SIG-M5 (cell line): ENCODE measurements around the gene DNAH10.

Experiments used
- DNase-seq: peaks from one replicate; lab custom pipeline; 2025; lab: John Stamatoyannopoulos, UW

Gene DNAH10

DNA sequence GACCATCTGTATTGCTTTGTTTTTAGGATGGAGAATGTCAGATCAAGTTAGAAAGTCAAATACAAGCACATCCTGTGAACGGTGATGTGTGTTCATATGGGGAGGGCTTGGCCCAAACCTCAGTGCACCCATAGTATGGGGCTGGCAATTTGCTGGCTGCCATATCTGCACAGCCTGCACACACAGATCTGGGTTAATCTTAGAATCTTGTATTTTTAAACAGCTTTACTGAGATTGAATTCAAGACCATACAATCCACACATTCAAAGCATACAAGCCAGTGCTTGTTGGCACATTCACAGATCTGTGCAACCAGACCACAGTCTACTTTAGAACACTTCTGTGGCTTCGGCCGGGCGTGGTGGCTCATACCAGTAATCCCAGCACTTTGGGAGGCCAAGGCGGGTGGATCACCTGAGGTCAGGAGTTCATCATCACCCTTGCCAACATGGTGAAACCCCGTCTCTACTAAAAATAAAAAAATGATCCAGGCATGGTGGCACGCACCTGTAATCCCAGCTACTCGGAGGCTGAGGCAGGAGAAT, 120.1 kb downstream of the DNAH10 start:
- DNase-seq: no peak

DNA sequence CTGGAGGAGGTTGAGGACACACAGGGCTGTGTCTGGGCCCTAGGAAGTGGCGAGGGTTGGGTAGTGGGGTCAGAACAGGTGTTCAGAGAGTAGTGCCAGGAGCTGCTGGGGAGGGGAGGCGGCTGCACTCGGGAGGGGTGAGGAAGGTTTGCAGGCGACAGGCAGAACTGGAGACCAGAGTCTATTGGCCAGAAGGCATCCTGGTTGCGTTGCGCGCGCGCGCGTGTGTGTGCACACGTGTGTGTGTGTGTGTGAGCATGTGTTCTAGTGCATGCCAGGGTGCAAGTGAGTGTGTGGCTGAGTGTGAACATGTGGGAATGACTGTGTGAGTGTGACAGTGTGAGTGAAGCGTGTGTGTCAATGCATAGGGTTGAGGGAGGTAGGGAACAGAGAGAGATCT, 124.2 kb downstream of the DNAH10 start:
- DNase-seq: no peak

- DNase-seq: no peak
These were observed 125.0 kb downstream of the DNAH10 start for GRCh38 chr12:123886931-123887582.

GRCh38 chr12:123888989-123889388, 126.9 kb downstream of the DNAH10 start:
- no peak for DNase-seq

DNA sequence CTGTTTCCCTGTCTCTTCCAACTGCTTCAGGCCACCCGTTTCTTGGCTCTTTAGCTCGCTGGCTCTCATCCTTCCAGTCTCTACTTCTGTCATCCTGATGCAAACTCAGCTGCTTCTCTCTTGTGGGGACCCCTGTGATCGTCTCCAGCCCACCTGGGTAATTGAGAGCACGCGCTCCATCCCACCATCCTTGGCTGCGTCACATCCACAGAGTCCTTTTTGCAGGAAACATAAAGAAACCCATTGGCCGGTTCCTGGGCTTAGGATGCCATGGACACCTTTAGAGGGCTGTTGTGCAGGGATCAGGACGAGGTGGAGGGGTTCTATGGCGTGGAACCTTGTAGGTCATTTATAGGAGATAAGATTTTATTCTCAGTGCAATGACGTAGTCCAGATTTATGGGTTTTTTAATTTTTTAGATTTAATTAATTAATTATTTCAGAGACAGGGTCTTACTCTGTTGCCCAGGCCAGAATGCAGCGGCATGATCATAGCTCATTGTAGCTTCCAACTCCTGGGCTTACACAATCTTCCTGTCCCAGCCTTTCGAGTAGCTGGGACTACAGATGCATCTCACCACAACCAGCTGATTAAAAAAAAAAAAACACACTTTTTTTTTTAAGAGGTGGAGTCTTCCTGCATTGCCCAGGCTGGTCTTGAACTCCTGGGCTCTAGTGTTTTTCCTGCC, 127.9 kb downstream of the DNAH10 start:
- DNase-seq: no peak

DNA sequence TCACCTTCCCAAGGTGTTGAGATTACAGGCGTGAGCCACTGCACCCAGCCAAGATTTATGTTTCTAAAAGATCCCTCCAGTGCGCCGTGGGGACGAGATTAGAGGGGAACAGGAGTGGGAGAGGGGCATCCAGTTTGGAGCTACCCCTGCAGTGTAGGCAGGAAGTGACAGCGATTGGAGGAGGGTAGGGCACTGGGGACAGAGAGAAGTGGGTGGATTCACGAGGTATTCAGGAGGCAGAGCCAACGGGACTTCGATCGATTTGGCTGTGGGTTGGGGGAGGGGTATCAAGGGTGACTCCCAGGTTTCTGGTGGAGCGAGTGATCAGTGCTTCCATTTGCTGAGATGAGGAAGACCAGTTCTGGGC, 128.4 kb downstream of the DNAH10 start:
- DNase-seq: no peak

- DNase-seq: no peak
These were observed 128.9 kb downstream of the DNAH10 start for GRCh38 chr12:123891011-123891410.

- no peak for DNase-seq
These were observed 129.5 kb downstream of the DNAH10 start for GRCh38 chr12:123891516-123892179.

DNA sequence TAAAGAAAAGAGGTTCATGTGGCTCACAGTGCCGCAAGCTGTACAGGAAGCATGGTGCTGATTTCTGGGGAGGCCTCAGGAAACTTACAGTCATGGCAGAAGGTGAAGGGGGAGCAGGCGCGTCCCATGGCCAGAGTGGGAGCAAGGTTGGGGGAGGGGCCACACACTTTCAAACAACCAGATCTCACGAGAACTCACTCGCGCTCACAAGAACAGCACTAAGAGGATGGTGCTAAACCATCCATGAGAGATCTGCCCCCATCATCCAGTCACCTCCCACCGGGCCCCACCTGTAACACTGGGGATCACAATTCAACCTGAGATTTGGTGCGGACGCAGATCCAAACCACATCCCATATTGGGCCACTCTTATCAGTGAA, 130.1 kb downstream of the DNAH10 start:
- DNase-seq: no peak

DNA sequence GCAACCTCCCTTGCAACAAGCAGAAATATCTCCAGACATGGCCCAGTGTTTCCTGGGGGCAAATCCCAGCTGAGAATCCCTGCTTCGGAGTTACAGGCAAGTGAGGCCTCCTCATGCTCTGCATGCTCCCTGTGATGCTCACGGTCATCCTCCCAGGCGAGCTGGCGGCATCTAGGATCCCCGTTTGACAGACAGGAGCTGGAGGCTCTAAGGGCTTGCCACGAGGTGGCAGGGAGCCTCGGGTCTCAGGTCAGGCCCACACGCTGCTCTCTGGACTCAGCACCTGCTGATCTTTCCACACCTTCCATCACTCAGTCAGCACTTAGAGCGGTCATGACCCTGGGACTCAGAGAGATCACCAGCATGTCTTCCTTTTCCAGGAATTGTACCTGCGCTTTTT, 130.8 kb downstream of the DNAH10 start:
- no peak for DNase-seq

GRCh38 chr12:123893276-123893675, 131.2 kb downstream of the DNAH10 start:
- no peak for DNase-seq

- DNase-seq: no peak
These were observed 132.8 kb downstream of the DNAH10 start for GRCh38 chr12:123894823-123895345.

- DNase-seq: no peak
These were observed 133.3 kb downstream of the DNAH10 start for GRCh38 chr12:123895451-123895850.

DNA sequence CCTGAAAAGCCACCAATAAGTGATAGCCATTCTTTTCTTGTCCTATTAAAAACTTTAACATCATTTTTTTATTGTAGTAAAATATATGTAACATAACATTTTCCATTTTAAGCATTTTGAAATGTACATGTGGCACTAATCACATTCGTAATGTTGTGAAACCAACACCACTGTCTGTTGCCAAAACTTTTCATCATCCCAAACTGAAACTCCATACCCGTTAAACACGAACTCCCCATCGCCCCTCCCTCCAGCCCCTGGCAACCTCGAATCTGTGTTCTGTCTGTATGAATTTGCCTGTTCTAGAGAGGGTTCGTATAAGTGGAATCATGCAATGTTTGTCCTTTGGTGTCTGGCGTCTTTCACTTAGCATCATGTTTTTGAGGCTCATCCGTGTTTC, 134.7 kb downstream of the DNAH10 start:
- no peak for DNase-seq

- no peak for DNase-seq
These were observed 135.1 kb downstream of the DNAH10 start for GRCh38 chr12:123897221-123897620.

DNA sequence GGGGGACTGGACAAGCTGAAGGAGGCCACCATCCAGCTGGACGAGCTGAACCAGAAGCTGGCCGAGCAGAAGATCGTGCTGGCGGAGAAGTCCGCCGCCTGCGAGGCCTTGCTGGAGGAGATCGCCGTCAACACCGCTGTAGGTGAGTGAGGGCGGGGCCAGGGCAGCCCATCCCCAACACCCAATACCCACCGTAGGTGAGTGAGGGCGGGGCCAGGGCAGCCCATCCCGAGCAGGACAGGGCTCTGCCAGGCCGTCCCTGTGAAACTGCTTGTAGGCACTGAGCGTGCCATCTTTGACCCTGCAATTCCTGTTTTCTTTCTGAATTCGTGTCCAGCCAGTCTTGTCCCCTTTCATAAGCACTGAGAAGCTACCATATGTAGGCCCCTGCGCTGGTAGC, 136.6 kb downstream of the DNAH10 start:
- no peak for DNase-seq

- no peak for DNase-seq
These were observed 137.3 kb downstream of the DNAH10 start for GRCh38 chr12:123899368-123899767.

GRCh38 chr12:123900871-123901376, 138.8 kb downstream of the DNAH10 start:
- DNase-seq: no peak

- DNase-seq: no peak
These were observed 140.7 kb downstream of the DNAH10 start for GRCh38 chr12:123902821-123903220.

DNA sequence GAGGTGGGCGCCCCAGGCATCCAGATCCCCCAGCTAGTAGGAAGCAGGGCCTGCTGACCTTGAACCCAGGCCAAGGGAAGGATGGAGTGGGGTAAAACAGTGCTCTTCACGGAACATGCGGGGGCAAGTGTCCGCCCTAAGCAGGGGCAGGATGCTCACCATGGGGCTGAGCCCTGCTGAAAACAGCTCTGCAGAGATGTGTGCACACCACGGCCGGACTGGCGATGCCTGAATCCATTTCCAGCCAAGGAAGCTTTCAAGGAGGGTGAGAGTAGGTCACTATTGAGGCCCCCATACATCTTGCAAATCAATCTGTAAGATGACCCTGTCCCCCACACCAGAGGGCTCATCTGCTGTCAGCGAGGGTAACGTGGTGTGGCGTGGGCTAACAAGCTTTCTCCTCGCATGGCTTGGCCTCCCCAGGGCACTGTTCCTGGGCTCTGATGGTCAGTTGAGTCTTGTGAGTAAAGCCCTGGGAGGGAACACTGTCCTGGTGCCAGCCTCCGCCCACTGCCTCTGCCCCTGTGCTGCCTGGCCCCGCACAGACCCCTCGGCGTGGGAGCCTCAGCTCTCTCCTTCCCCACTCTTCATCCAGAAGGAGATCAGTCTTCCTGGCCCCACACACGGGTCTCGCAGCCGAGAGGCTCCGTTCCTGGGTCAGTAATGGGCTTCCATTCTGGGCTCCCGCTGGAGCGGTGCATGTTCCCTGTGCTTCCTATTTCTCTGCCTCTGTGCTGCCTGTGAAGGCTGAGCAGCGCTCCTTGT, 141.4 kb downstream of the DNAH10 start:
- DNase-seq: no peak

- DNase-seq: no peak
These were observed 143.3 kb downstream of the DNAH10 start for GRCh38 chr12:123905319-123905925.
